Mesothelial cell of epicardium (in vitro differentiated cells): ENCODE results near the gene TOM1L2. TPM values are rescaled to one million over a fixed set of nuclear protein-coding genes. Genes with fewer than 3 reads are reported as not detected.

Experiments used
- DNase-seq, 2 experiments: peaks; one replicate each; pipeline ENCODE4 v3.0.0; 2021; ENCODE audit warnings: low spot score in 2 of 2; ENCODE audit not compliant: unreplicated experiment in 2 of 2
- H3K27ac Mint-ChIP-seq: 2 replicates; pipeline ENCODE4 v1.8.0; 2021; ENCODE audit warnings: mixed read lengths
- H3K27me3 Mint-ChIP-seq: 2 replicates; pipeline ENCODE4 v1.8.0; 2021; ENCODE audit warnings: low read depth, mixed read lengths
- H3K36me3 Mint-ChIP-seq: 2 replicates; pipeline ENCODE4 v1.8.0; 2021; ENCODE audit warnings: mixed read lengths
- H3K4me1 Mint-ChIP-seq: 2 replicates; pipeline ENCODE4 v1.8.0; 2021; ENCODE audit warnings: mixed read lengths
- H3K4me3 Mint-ChIP-seq: 2 replicates; pipeline ENCODE4 v1.8.0; 2021; ENCODE audit warnings: mild to moderate bottlenecking, moderate library complexity, mixed read lengths
- H3K9me3 Mint-ChIP-seq: 2 replicates; pipeline ENCODE4 v1.8.0; 2021; ENCODE audit warnings: mixed read lengths
- microRNA-seq: library from miRNA; unstranded; fragments of <30 nt; microRNA quantifications from one replicate; pipeline ENCODE4 v1.2.0, GENCODE V29; 2021; ENCODE audit warnings: inconsistent platforms, mixed read lengths
- total RNA-seq: library from RNA; stranded (reverse); gene quantifications from 3 replicates; pipeline ENCODE4 v1.2.1, GENCODE V29; 2021
- TF ChIP-seq, protein P1 (sequence below): fragments of 200-600 bp; sonication (generic); IDR thresholded peaks from one replicate; pipeline ENCODE4 v1.5.0; 2021; ENCODE audit warnings: antibody characterized with exemption; ENCODE audit not compliant: unreplicated experiment

The TOM1L2 gene
- total RNA-seq, 1 donor from 2014 or later = 126 TPM

DNA sequence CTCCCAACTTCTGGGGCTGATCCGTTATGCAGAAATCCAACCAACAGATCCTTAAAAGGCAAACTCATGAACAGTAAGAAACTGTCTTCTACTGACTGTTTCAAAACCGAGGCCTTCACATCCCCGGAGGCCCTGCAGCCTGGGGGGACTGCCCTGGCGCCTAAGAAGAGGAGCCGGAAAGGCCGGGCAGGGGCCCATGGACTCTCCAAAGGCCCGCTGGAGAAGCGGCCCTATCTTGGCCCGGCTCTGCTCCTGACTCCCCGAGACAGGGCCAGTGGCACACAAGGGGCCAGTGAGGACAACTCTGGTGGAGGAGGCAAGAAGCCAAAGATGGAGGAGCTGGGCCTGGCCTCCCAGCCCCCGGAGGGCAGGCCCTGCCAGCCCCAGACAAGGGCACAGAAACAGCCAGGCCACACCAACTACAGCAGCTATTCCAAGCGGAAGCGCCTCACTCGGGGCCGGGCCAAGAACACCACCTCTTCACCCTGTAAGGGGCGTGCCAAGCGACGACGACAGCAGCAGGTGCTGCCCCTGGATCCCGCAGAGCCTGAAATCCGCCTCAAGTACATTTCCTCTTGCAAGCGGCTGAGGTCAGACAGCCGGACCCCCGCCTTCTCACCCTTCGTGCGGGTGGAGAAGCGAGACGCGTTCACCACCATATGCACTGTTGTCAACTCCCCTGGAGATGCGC lies 174.9 kb downstream of the TOM1L2 start:
- no peak for DNase-seq
- no peaks in the 10 kb centered on the region for H3K9me3 Mint-ChIP-seq
- TF ChIP-seq, protein P1, sequence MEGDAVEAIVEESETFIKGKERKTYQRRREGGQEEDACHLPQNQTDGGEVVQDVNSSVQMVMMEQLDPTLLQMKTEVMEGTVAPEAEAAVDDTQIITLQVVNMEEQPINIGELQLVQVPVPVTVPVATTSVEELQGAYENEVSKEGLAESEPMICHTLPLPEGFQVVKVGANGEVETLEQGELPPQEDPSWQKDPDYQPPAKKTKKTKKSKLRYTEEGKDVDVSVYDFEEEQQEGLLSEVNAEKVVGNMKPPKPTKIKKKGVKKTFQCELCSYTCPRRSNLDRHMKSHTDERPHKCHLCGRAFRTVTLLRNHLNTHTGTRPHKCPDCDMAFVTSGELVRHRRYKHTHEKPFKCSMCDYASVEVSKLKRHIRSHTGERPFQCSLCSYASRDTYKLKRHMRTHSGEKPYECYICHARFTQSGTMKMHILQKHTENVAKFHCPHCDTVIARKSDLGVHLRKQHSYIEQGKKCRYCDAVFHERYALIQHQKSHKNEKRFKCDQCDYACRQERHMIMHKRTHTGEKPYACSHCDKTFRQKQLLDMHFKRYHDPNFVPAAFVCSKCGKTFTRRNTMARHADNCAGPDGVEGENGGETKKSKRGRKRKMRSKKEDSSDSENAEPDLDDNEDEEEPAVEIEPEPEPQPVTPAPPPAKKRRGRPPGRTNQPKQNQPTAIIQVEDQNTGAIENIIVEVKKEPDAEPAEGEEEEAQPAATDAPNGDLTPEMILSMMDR = no peak
- no peaks in the 10 kb centered on the region for H3K27me3 Mint-ChIP-seq
- H3K36me3 Mint-ChIP-seq = peaks cover 13% of the 10 kb centered on the region
- no peak overlapping the region for H3K4me3 Mint-ChIP-seq
- no peak overlapping the region for H3K27ac Mint-ChIP-seq
- peaks cover 13% of the 10 kb centered on the region for H3K4me1 Mint-ChIP-seq

- Mint-ChIP-seq H3K4me3 (no peak overlapping the region), H3K9me3 (no peaks in the 10 kb centered on the region), H3K4me1 (peaks cover 19% of the 10 kb centered on the region), H3K36me3 (peaks cover 13% of the 10 kb centered on the region), H3K27ac (no peak overlapping the region), H3K27me3 (no peaks in the 10 kb centered on the region)
- TF ChIP-seq, protein P1 = no peak
- DNase-seq = no peak
These were observed 175.5 kb downstream of the TOM1L2 start for GRCh38 chr17:17796787-17797061.

- Mint-ChIP-seq H3K4me3 (no peak overlapping the region), H3K4me1 (peaks cover 24% of the 10 kb centered on the region), H3K36me3 (peaks cover 13% of the 10 kb centered on the region), H3K27ac (no peak overlapping the region), H3K9me3 (no peaks in the 10 kb centered on the region), H3K27me3 (no peaks in the 10 kb centered on the region)
- TF ChIP-seq, protein P1 = no peak
- no peak for DNase-seq
These were observed 176.0 kb downstream of the TOM1L2 start for GRCh38 chr17:17795946-17796786.

DNA sequence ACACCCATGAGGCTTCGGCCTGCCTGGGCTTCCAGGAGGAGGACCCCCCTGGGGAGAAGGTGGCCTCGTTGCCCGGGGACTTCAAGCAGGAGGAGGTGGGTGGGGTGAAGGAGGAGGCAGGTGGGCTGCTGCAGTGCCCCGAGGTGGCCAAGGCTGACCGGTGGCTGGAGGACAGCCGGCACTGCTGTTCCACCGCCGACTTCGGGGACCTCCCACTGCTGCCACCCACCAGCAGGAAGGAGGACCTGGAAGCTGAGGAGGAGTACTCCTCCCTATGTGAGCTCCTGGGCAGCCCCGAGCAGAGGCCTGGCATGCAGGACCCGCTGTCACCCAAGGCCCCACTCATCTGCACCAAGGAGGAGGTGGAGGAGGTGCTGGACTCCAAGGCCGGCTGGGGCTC lies 176.9 kb downstream of the TOM1L2 start:
- Mint-ChIP-seq H3K9me3 (no peaks in the 10 kb centered on the region), H3K4me1 (peaks cover 32% of the 10 kb centered on the region), H3K36me3 (peaks cover 13% of the 10 kb centered on the region), H3K27ac (no peak overlapping the region), H3K27me3 (no peaks in the 10 kb centered on the region), H3K4me3 (no peak overlapping the region)
- TF ChIP-seq, protein P1 = no peak
- no peak for DNase-seq

DNA sequence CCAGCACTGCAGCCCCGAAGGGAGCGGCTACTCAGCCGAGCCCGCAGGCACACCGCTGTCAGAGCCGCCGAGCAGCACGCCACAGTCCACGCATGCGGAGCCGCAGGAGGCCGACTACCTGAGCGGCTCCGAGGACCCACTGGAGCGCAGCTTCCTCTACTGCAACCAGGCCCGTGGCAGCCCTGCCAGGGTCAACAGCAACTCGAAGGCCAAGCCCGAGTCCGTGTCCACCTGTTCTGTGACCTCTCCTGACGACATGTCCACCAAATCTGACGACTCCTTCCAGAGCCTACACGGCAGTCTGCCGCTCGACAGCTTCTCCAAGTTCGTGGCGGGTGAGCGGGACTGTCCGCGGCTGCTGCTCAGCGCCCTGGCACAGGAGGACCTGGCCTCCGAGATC lies 177.8 kb downstream of the TOM1L2 start:
- no peak overlapping the region for H3K27ac Mint-ChIP-seq
- TF ChIP-seq, protein P1 = no peak
- H3K9me3 Mint-ChIP-seq = no peaks in the 10 kb centered on the region
- H3K27me3 Mint-ChIP-seq = no peaks in the 10 kb centered on the region
- H3K4me3 Mint-ChIP-seq = no peak overlapping the region
- no peak for DNase-seq
- peaks cover 13% of the 10 kb centered on the region for H3K36me3 Mint-ChIP-seq
- H3K4me1 Mint-ChIP-seq = peaks cover 37% of the 10 kb centered on the region

Small RNA genes within 50 kb of the gene (microRNA-seq; reads per million reads assigned to microRNA genes)
- gene MIR33B (59.8 reads per million, percentile 59 among the genes with 10 or more reads in this experiment), gene MIR6777 (4.4 reads per million, percentile 15 among the genes with 10 or more reads in this experiment)

Other genes with a start within 250 kb of the TOM1L2 start
- gene SREBF1, start 135.4 kb downstream of the TOM1L2 start, total RNA-seq = 179 to 187 TPM (median 181 TPM) in 3 replicates
- gene DRC3, start 462 bp upstream of the TOM1L2 start, total RNA-seq = 2.9 to 3.2 TPM (median 3.2 TPM) in 3 replicates
- 26.8 to 30.9 TPM (median 29.9 TPM) in 3 replicates for gene ATPAF2, start 66.8 kb upstream of the TOM1L2 start, total RNA-seq
- 10.8 to 12.2 TPM (median 11.3 TPM) in 3 replicates for gene GID4, start 67.0 kb upstream of the TOM1L2 start, total RNA-seq
- 48.6 to 51.2 TPM (median 49.1 TPM) in 3 replicates for gene DRG2, start 115.5 kb upstream of the TOM1L2 start, total RNA-seq
- 6.3 to 8.2 TPM (median 6.3 TPM) in 3 replicates for gene MYO15A, start 136.4 kb upstream of the TOM1L2 start, total RNA-seq
- 68.6 to 72.3 TPM (median 71.0 TPM) in 3 replicates for gene ALKBH5, start 211.4 kb upstream of the TOM1L2 start, total RNA-seq